Measurements from ENCODE around the gene TCTN1.

GRCh38 chr12:110636516-110636915 lies 22.6 kb downstream of the TCTN1 start:
- no peak for TF ChIP-seq POLR2AphosphoS5 (IDR thresholded peaks at IDR 0.05; ENCODE audit: insufficient read depth in 1 of 2, low read depth in 1 of 2)
- TF ChIP-seq, protein P1, sequence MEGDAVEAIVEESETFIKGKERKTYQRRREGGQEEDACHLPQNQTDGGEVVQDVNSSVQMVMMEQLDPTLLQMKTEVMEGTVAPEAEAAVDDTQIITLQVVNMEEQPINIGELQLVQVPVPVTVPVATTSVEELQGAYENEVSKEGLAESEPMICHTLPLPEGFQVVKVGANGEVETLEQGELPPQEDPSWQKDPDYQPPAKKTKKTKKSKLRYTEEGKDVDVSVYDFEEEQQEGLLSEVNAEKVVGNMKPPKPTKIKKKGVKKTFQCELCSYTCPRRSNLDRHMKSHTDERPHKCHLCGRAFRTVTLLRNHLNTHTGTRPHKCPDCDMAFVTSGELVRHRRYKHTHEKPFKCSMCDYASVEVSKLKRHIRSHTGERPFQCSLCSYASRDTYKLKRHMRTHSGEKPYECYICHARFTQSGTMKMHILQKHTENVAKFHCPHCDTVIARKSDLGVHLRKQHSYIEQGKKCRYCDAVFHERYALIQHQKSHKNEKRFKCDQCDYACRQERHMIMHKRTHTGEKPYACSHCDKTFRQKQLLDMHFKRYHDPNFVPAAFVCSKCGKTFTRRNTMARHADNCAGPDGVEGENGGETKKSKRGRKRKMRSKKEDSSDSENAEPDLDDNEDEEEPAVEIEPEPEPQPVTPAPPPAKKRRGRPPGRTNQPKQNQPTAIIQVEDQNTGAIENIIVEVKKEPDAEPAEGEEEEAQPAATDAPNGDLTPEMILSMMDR (IDR thresholded peaks at IDR 0.05), result no peak
- no peak for TF ChIP-seq POLR2A (IDR thresholded peaks at IDR 0.05)

All from vagina (tissue), 2 donors.